H1 (cell line): ENCODE results near the gene PMEPA1. TPM values are rescaled to one million over a fixed set of nuclear protein-coding genes. Genes with fewer than 3 reads are reported as not detected.

ENCODE experiments used
- CTCF ChIA-PET: fragments of 300-600 bp; sonication (Branson Sonifier 250); formaldehyde crosslinking; loops from one replicate; lab custom pipeline; 2021; ENCODE audit not compliant: partially characterized antibody; lab: Charles Lee
- POLR2A ChIA-PET: fragments of 300-600 bp; sonication (Branson Sonifier 250); formaldehyde crosslinking; loops from one replicate; lab custom pipeline; 2021; ENCODE audit warnings: inconsistent platforms; ENCODE audit not compliant: partially characterized antibody; lab: Charles Lee
- DNase-seq, 2 experiments: peaks; one replicate each; pipeline versions ENCODE4 v3.0.0 to v3.0.0-alpha.2; 2010 to 2022; ENCODE audit warnings: low spot score in 2 of 2, low read depth in 1 of 2, mixed read lengths in 1 of 2
- FAIRE-seq: peaks from 2 replicates; lab custom pipeline; 2011; peaks lifted over from hg19 to GRCh38; lab: Jason Lieb, UNC
- H2AFZ ChIP-seq: 2 replicates; pipeline ENCODE4 v1.8.1; 2012; ENCODE audit warnings: low read length, inconsistent platforms
- H2AK5ac ChIP-seq: 2 replicates; pipeline ENCODE4 v1.6.1; 2013; ENCODE audit warnings: low read depth, low read length
- H2BK120ac ChIP-seq: replicated peaks from 2 replicates; pipeline ENCODE3; 2013; ENCODE audit warnings: low read depth, low read length, inconsistent platforms
- H2BK12ac ChIP-seq: 2 replicates; pipeline ENCODE4 v1.6.1; 2013; ENCODE audit warnings: low read depth, low read length
- H2BK15ac ChIP-seq: 2 replicates; pipeline ENCODE4 v1.6.1; 2013; ENCODE audit warnings: low read length
- H2BK20ac ChIP-seq: 2 replicates; pipeline ENCODE4 v1.6.1; 2013; ENCODE audit warnings: low read length
- H2BK5ac ChIP-seq: 2 replicates; pipeline ENCODE4 v1.6.1; 2013; ENCODE audit warnings: low read depth, low read length
- H3K14ac ChIP-seq: 2 replicates; pipeline ENCODE4 v1.6.1; 2013; ENCODE audit warnings: inconsistent platforms; ENCODE audit not compliant: insufficient read length
- H3K18ac ChIP-seq: 2 replicates; pipeline ENCODE4 v1.6.1; 2013; ENCODE audit warnings: low read length; ENCODE audit errors: extremely low read depth
- H3K23ac ChIP-seq: 2 replicates; pipeline ENCODE4 v1.6.1; 2013; ENCODE audit warnings: inconsistent platforms; ENCODE audit not compliant: insufficient read length
- H3K23me2 ChIP-seq: 2 replicates; pipeline ENCODE4 v1.6.1; 2013; ENCODE audit warnings: low read depth, low read length
- H3K27ac ChIP-seq: 2 replicates; pipeline ENCODE4 v1.6.1; 2011; ENCODE audit warnings: low read depth, low read length, inconsistent platforms
- H3K27me3 ChIP-seq, 4 experiments: replicated peaks in 1 of 4; 1 replicate in 1 of 4; 2 replicates in 3 of 4; pipeline versions ENCODE4 v1.6.1 to v1.8.1; 2011 to 2013; ENCODE audit warnings: low read length in 3 of 4, mild to moderate bottlenecking in 3 of 4, inconsistent platforms in 2 of 4, mixed read lengths in 2 of 4, moderate library complexity in 1 of 4; ENCODE audit not compliant: control insufficient read depth in 3 of 4, insufficient read depth in 3 of 4; ENCODE audit errors: extremely low read depth in 1 of 4
- H3K36me3 ChIP-seq, 4 experiments: 2 replicates each; pipeline versions ENCODE4 v1.6.1 to v1.8.1; 2011 to 2013; ENCODE audit warnings: mild to moderate bottlenecking in 4 of 4, low read length in 3 of 4, moderate library complexity in 2 of 4, control low read depth in 1 of 4, inconsistent platforms in 1 of 4; ENCODE audit not compliant: insufficient read depth in 4 of 4, control insufficient read depth in 2 of 4
- H3K4ac ChIP-seq: replicated peaks from 2 replicates; pipeline ENCODE3; 2013; ENCODE audit warnings: low read length, low read depth, mixed read lengths, inconsistent platforms; ENCODE audit not compliant: insufficient read length
- H3K4me1 ChIP-seq, 4 experiments: replicated peaks in 1 of 4; 1 replicate in 1 of 4; 2 replicates in 3 of 4; pipeline versions ENCODE4 v1.6.1 to v1.8.1; 2011 to 2013; ENCODE audit warnings: low read length in 3 of 4, inconsistent platforms in 2 of 4, mixed read lengths in 1 of 4; ENCODE audit not compliant: insufficient read depth in 4 of 4, control insufficient read depth in 3 of 4
- H3K4me2 ChIP-seq, 2 experiments: 2 replicates each; pipeline versions ENCODE4 v1.6.1 to v1.8.1; 2011 to 2013; ENCODE audit warnings: low read depth in 2 of 2, low read length in 2 of 2, control low read depth in 1 of 2, inconsistent platforms in 1 of 2, mild to moderate bottlenecking in 1 of 2; ENCODE audit not compliant: insufficient read depth in 1 of 2
- H3K4me3 ChIP-seq, 4 experiments: fragments of 200-600, 300-600 bp in 1 of 4; sonication (generic), shearing (Covaris generic), sonication (Bioruptor Twin) in 1 of 4; 2 replicates each; pipeline versions ENCODE4 v1.5.1 to v1.8.1; 2011 to 2016; ENCODE audit warnings: low read length in 4 of 4, low read depth in 3 of 4, control low read depth in 2 of 4, inconsistent platforms in 2 of 4, mild to moderate bottlenecking in 2 of 4, mixed read lengths in 1 of 4, moderate library complexity in 1 of 4; ENCODE audit not compliant: insufficient read depth in 2 of 4; ENCODE audit errors: extremely low read depth in 1 of 4
- H3K56ac ChIP-seq: replicated peaks from 2 replicates; pipeline ENCODE3; 2013; ENCODE audit warnings: low read depth, mild to moderate bottlenecking, mixed read lengths, low read length, inconsistent platforms; ENCODE audit not compliant: insufficient read length
- H3K79me1 ChIP-seq: 2 replicates; pipeline ENCODE4 v1.6.1; 2013; ENCODE audit warnings: low read depth, low read length, control low read depth
- H3K79me2 ChIP-seq, 2 experiments: 2 replicates each; pipeline versions ENCODE4 v1.6.1 to v1.8.1; 2012 to 2013; ENCODE audit warnings: low read length in 2 of 2, mild to moderate bottlenecking in 2 of 2, inconsistent platforms in 1 of 2; ENCODE audit not compliant: insufficient read depth in 2 of 2, control insufficient read depth in 1 of 2
- H3K9ac ChIP-seq, 4 experiments: replicated peaks in 1 of 4; 1 replicate in 1 of 4; 2 replicates in 3 of 4; pipeline versions ENCODE4 v1.6.1 to v1.8.1; 2011 to 2013; ENCODE audit warnings: low read depth in 3 of 4, low read length in 3 of 4, control low read depth in 2 of 4, mild to moderate bottlenecking in 2 of 4, moderate library complexity in 2 of 4, inconsistent platforms in 1 of 4; ENCODE audit errors: extremely low read depth in 1 of 4
- H3K9me3 ChIP-seq, 2 experiments: 2 replicates each; pipeline versions ENCODE4 v1.6.1 to v1.8.1; 2012 to 2013; ENCODE audit warnings: mild to moderate bottlenecking in 2 of 2, moderate library complexity in 2 of 2, control low read depth in 1 of 2, inconsistent platforms in 1 of 2, low read depth in 1 of 2, low read length in 1 of 2, mixed read lengths in 1 of 2; ENCODE audit not compliant: insufficient read depth in 2 of 2
- H4K20me1 ChIP-seq, 2 experiments: replicated peaks in 1 of 2; 2 replicates each; pipeline versions ENCODE3 to v1.8.1; 2011 to 2013; ENCODE audit warnings: inconsistent platforms in 2 of 2, low read length in 2 of 2, mild to moderate bottlenecking in 1 of 2; ENCODE audit not compliant: insufficient read depth in 2 of 2, control insufficient read depth in 1 of 2
- H4K5ac ChIP-seq: 2 replicates; pipeline ENCODE4 v1.6.1; 2013; ENCODE audit warnings: low read length, low read depth, mixed read lengths, inconsistent platforms; ENCODE audit not compliant: insufficient read length
- H4K8ac ChIP-seq: 2 replicates; pipeline ENCODE4 v1.8.0; 2013; ENCODE audit warnings: mild to moderate bottlenecking, moderate library complexity, low read length, inconsistent platforms; ENCODE audit not compliant: insufficient read depth; ENCODE audit errors: extremely low read depth
- H4K91ac ChIP-seq: replicated peaks from 2 replicates; pipeline ENCODE3; 2013; ENCODE audit warnings: low read length, mixed read lengths, inconsistent platforms; ENCODE audit not compliant: insufficient read length
- CHD2 ChIP-seq: IDR thresholded peaks from 2 replicates; pipeline ENCODE4 v1.6.1; 2012; ENCODE audit warnings: low read length, improper control_type of control experiment
- CREB1 ChIP-seq: IDR thresholded peaks from 2 replicates; pipeline ENCODE4 v1.6.1; 2012; ENCODE audit warnings: inconsistent platforms
- KDM4A ChIP-seq: IDR thresholded peaks from one replicate; pipeline ENCODE4 v1.7.1; 2012; ENCODE audit warnings: low read depth, mild to moderate bottlenecking, moderate library complexity, low read length, inconsistent platforms; ENCODE audit not compliant: severe bottlenecking
- MAX ChIP-seq: IDR thresholded peaks from 2 replicates; pipeline ENCODE4 v1.6.1; 2012; ENCODE audit warnings: inconsistent platforms
- POU5F1 ChIP-seq: IDR thresholded peaks from 2 replicates; pipeline ENCODE4 v1.6.1; 2011; ENCODE audit warnings: low read depth, mild to moderate bottlenecking, low read length, moderate library complexity
- TAF7 ChIP-seq: optimal IDR thresholded peaks from 2 replicates; pipeline ENCODE3; 2011; ENCODE audit warnings: low read depth, mild to moderate bottlenecking, inconsistent platforms, low read length, moderate library complexity, borderline replicate concordance
- WGBS, 2 experiments: shearing (Covaris generic) in 1 of 2; methylation state at CpG; one replicate each; pipeline versions ENCODE4 v1.1.6 to v1.1.7; 2013 to 2015; ENCODE audit warnings: low lambda C conversion rate in 2 of 2, mixed read lengths in 2 of 2, inconsistent platforms in 1 of 2, low coverage in 1 of 2, missing lambda C conversion rate in 1 of 2; ENCODE audit not compliant: insufficient replicate concordance in 2 of 2, insufficient coverage in 1 of 2, insufficient read length in 1 of 2; ENCODE audit errors: extremely low coverage in 1 of 2, missing lambda C conversion rate in 1 of 2; 5-methylcytosine and 5-hydroxymethylcytosine counted together
- polyA plus RNA-seq, 7 experiments: library from polyadenylated mRNA; depleted of rRNA in 3 of 7; stranded (reverse) in 5 of 7; unstranded in 2 of 7; fragments of >200 nt in 5 of 7; fragments of 200-250 nt in 2 of 7; gene quantifications; 1 replicate in 5 of 7; 2 replicates in 1 of 7; 4 replicates in 1 of 7; pipeline versions ENCODE4 v1.2.1 to v1.2.3, GENCODE V29; 2011 to 2013; ENCODE audit warnings: missing spikeins in 2 of 7, mixed read lengths in 2 of 7
- total RNA-seq: library from RNA; stranded (reverse); fragmentation: NEBNext Ultra II Directional; extraction: Animal tissue kit (Norgen Biotek cat#: 25700); gene quantifications from 2 replicates; pipeline ENCODE4 v1.2.1, GENCODE V29; 2021

Gene PMEPA1
- total and polyA plus RNA-seq, 2 of the 8 experiments (the other 6 are each of a cell fraction or from before 2014, with no cell fraction given) = 12.7 to 20.5 TPM

GRCh38 chr20:57708694-57709673 is 831 bp downstream of the PMEPA1 start:
- no peak overlapping the region for H3K23ac ChIP-seq
- peaks cover 0 to 24% (median 13%) of the 10 kb centered on the region in 4 experiments; a peak in 5 of 7 replicates for H3K4me1 ChIP-seq
- H2BK20ac ChIP-seq = no peak overlapping the region; the same call in 1 of the 2 replicates
- H3K18ac ChIP-seq = peak overlapping the region; percentile 87
- H3K56ac ChIP-seq = peak overlapping the region; percentile 42
- H4K8ac ChIP-seq = peak overlapping the region; percentile 84
- no peak overlapping the region for H3K14ac ChIP-seq
- peaks cover 31 to 35% of the 10 kb centered on the region in 2 experiments for H4K20me1 ChIP-seq
- H3K9me3 ChIP-seq = no peaks in the 10 kb centered on the region
- FAIRE-seq = no peak
- ChIA-PET POLR2A (interaction anchor here (0.9 to 6.8 kb wide), 13 partner anchors 8 to 207 kb away, joined by 3 to 59 read pairs (median 4); no protein-coding TSS in a partner anchor), CTCF (interaction anchor here (1.5 to 4.8 kb wide), 3 partner anchors 11 to 55 kb away, joined by 6 to 20 read pairs (median 8); no protein-coding TSS in a partner anchor)
- peak overlapping the region; percentile 92 to 97 for H3K4me2 ChIP-seq
- no peak overlapping the region for H4K5ac ChIP-seq
- H2BK120ac ChIP-seq = no peak overlapping the region
- H3K27me3 ChIP-seq = peaks cover 0 to 18% (median 10%) of the 10 kb centered on the region in 4 experiments; a peak in 5 of 7 replicates
- no peak overlapping the region for H2BK15ac ChIP-seq
- H3K4ac ChIP-seq = no peak overlapping the region
- no peak overlapping the region for H2AFZ ChIP-seq
- H3K79me1 ChIP-seq = peaks cover 11% of the 10 kb centered on the region; the same call in 1 of the 2 replicates
- no peak overlapping the region; the same call in none of the 2 replicates for H2AK5ac ChIP-seq
- H3K27ac ChIP-seq = no peak overlapping the region
- peaks cover 7% of the 10 kb centered on the region for H3K23me2 ChIP-seq
- peaks cover 12 to 49% of the 10 kb centered on the region in 2 experiments for H3K79me2 ChIP-seq
- H3K9ac ChIP-seq = peak overlapping the region; percentile 66 to 89 (median 78)
- H4K91ac ChIP-seq = no peak overlapping the region
- H2BK5ac ChIP-seq = no peak overlapping the region
- WGBS, 2 experiments = 6% methylated on average over 33 of the region's 108 CpGs; no CpG with 5 or more reads in 1 of the 2 experiments
- peak overlapping the region; percentile 77 to 83 (median 82) for H3K4me3 ChIP-seq
- H2BK12ac ChIP-seq = peak overlapping the region; percentile 39; the same call in 1 of the 2 replicates
- H3K36me3 ChIP-seq = no peaks in the 10 kb centered on the region
- DNase-seq = no peak
- TF ChIP-seq CHD2 (no peak), KDM4A (peak; percentile 72), POU5F1 (no peak), CREB1 (no peak), TAF7 (no peak), MAX (peak; percentile 82)
